ENCODE data around the gene SULT1A2. TPM values are rescaled to one million over a fixed set of nuclear protein-coding genes. Genes with fewer than 3 reads are reported as not detected.
"Not testable (repeated sequence)": the region's sequence is repeated elsewhere in the genome, so short reads cannot be mapped to it uniquely, and the experiment has no call there.

Gene SULT1A2
- total RNA-seq, 1 experiment from 2014 or later: not detected

- Histone ChIP-seq H3K9me3 (ENCODE audit: low read length) (no peaks in the 10 kb centered on the region), H3K27ac (ENCODE audit: low read length) (no peak overlapping the region), H3K4me1 (ENCODE audit: insufficient read depth, low read length) (0 out of 2 replicates have a peak, but pooled peaks cover under 1% of the 10 kb centered on the region), H3K36me3 (ENCODE audit: low read depth, low read length) (no peaks in the 10 kb centered on the region), H3K9ac (ENCODE audit: low read length) (no peak overlapping the region), H3K4me3 (ENCODE audit: low read length) (no peak overlapping the region), H3K9me2 (replicated peaks; ENCODE audit: low read length) (no peaks in the 10 kb centered on the region), H4K20me1 (ENCODE audit: low read length) (no peaks in the 10 kb centered on the region), H3K4me2 (ENCODE audit: low read length) (no peak overlapping the region), H3K79me2 (ENCODE audit: low read length) (0 out of 2 replicates have a peak, but pooled peaks cover under 1% of the 10 kb centered on the region), H3K27me3 (ENCODE audit: low read length) (no peaks in the 10 kb centered on the region), H3F3A (ENCODE audit: low read length, unreplicated experiment) (no peaks in the 10 kb centered on the region), H2AFZ (ENCODE audit: low read length) (peak overlapping the region; percentile 56; the same call in 1 of the 2 replicates)
- peak; percentile 33; the same call in 1 of the 2 replicates for ATAC-seq
- POLR2A ChIA-PET (ENCODE audit: unreplicated experiment): no interaction called here
- CTCF ChIA-PET: interaction anchor here (0.7 kb wide), 1 partner anchor 26 kb away, joined by 5 read pairs; no protein-coding TSS in a partner anchor
- BruUV-seq (replicated peaks): no TSS peak
- TF ChIP-seq CTCF (conservative IDR thresholded peaks at IDR 0.05; ENCODE audit: low read depth, low read length): peak; percentile 74
- no peak for TF ChIP-seq EZH2phosphoT487 (IDR thresholded peaks at IDR 0.05; ENCODE audit: borderline replicate concordance, low read length)
- peak; percentile 58 for DNase-seq
- intact Hi-C loops (cut with micrococcal nuclease): loop anchor here (2.0 kb wide), 1 partner anchor 57 kb away; the partner anchor contains the start of gene CLN3
Measured at GRCh38 chr16:28549301-28549899, 47.5 kb downstream of the SULT1A2 start.

DNA sequence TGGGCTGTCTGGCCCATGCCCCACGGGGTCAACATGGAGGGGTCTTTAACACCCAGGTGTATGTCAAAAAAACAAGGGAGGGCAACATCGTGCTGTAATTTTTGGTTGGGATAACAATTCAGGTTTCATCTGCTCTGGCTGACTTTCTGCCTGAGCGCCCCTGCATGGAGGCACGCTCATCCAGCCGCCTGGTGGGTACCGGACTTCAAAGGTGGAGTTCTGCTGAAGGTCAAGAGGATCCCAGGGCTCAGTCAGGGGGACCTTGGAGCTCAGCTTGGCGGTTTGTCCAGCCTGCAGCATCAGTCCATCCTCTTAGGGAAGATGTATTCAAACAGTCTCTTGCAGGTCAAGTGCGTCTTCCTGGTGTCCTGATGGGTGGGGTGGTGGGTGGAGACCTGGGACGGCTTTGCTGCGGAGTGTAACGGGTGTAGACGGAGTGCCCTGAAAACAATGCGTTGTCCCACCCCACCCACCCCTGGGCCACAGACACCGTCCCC is 48.5 kb downstream of the SULT1A2 start:
- Histone ChIP-seq H3K36me3 (ENCODE audit: low read depth, low read length) (no peaks in the 10 kb centered on the region), H3K79me2 (ENCODE audit: low read length) (no peaks in the 10 kb centered on the region), H3K27me3 (ENCODE audit: low read length) (no peaks in the 10 kb centered on the region), H3K9ac (ENCODE audit: low read length) (no peak overlapping the region), H3K4me1 (ENCODE audit: insufficient read depth, low read length) (no peaks in the 10 kb centered on the region), H3K9me3 (ENCODE audit: low read length) (no peaks in the 10 kb centered on the region), H3K27ac (ENCODE audit: low read length) (no peak overlapping the region), H3K4me3 (ENCODE audit: low read length) (no peak overlapping the region), H3F3A (ENCODE audit: low read length, unreplicated experiment) (no peaks in the 10 kb centered on the region), H4K20me1 (ENCODE audit: low read length) (no peaks in the 10 kb centered on the region), H2AFZ (ENCODE audit: low read length) (no peak overlapping the region), H3K4me2 (ENCODE audit: low read length) (no peak overlapping the region), H3K9me2 (replicated peaks; ENCODE audit: low read length) (no peaks in the 10 kb centered on the region)
- intact Hi-C loops (cut with micrococcal nuclease): loop anchor here (2.0 kb wide), 1 partner anchor 56 kb away; the partner anchor contains the start of gene CLN3
- TF ChIP-seq CTCF (conservative IDR thresholded peaks at IDR 0.05; ENCODE audit: low read depth, low read length) (no peak), EZH2 (IDR thresholded peaks at IDR 0.05; ENCODE audit: low read length, unreplicated experiment) (no peak), EZH2phosphoT487 (IDR thresholded peaks at IDR 0.05; ENCODE audit: borderline replicate concordance, low read length) (no peak)
- DNase-seq: no peak
- no peak for ATAC-seq
- ChIA-PET POLR2A (ENCODE audit: unreplicated experiment) (no interaction called here), CTCF (no interaction called here)
- no TSS peak for BruUV-seq (replicated peaks)

GRCh38 chr16:28546626-28547025 is 50.2 kb downstream of the SULT1A2 start:
- Histone ChIP-seq H2AFZ (ENCODE audit: low read length) (no peak overlapping the region), H3K4me2 (ENCODE audit: low read length) (no peak overlapping the region), H3K27ac (ENCODE audit: low read length) (no peak overlapping the region), H3K9me2 (replicated peaks; ENCODE audit: low read length) (no peaks in the 10 kb centered on the region), H3K9ac (ENCODE audit: low read length) (no peak overlapping the region), H3K9me3 (ENCODE audit: low read length) (no peaks in the 10 kb centered on the region), H3K4me1 (ENCODE audit: insufficient read depth, low read length) (no peaks in the 10 kb centered on the region), H3K27me3 (ENCODE audit: low read length) (no peaks in the 10 kb centered on the region), H3K4me3 (ENCODE audit: low read length) (no peak overlapping the region), H3K79me2 (ENCODE audit: low read length) (no peaks in the 10 kb centered on the region), H3F3A (ENCODE audit: low read length, unreplicated experiment) (no peaks in the 10 kb centered on the region), H4K20me1 (ENCODE audit: low read length) (no peaks in the 10 kb centered on the region), H3K36me3 (ENCODE audit: low read depth, low read length) (no peaks in the 10 kb centered on the region)
- ChIA-PET POLR2A (ENCODE audit: unreplicated experiment) (no interaction called here), CTCF (no interaction called here)
- intact Hi-C loops (cut with micrococcal nuclease): no loop called here
- ATAC-seq: no peak
- no peak for DNase-seq
- TF ChIP-seq EZH2 (IDR thresholded peaks at IDR 0.05; ENCODE audit: low read length, unreplicated experiment) (no peak), CTCF (conservative IDR thresholded peaks at IDR 0.05; ENCODE audit: low read depth, low read length) (no peak), EZH2phosphoT487 (IDR thresholded peaks at IDR 0.05; ENCODE audit: borderline replicate concordance, low read length) (no peak)
- no TSS peak for BruUV-seq (replicated peaks)

GRCh38 chr16:28545964-28546363 is 50.9 kb downstream of the SULT1A2 start:
- H2AFZ ChIP-seq (ENCODE audit: low read length); H3K9ac ChIP-seq (ENCODE audit: low read length); H3K27ac ChIP-seq (ENCODE audit: low read length); H3K36me3 ChIP-seq (ENCODE audit: low read depth, low read length); H3K4me2 ChIP-seq (ENCODE audit: low read length); H3K27me3 ChIP-seq (ENCODE audit: low read length); ATAC-seq; H3K4me3 ChIP-seq (ENCODE audit: low read length); intact Hi-C loops (cut with micrococcal nuclease); H3K9me2 ChIP-seq (replicated peaks; ENCODE audit: low read length); BruUV-seq (replicated peaks); DNase-seq; CTCF ChIA-PET; H4K20me1 ChIP-seq (ENCODE audit: low read length); POLR2A ChIA-PET (ENCODE audit: unreplicated experiment); H3F3A ChIP-seq (ENCODE audit: low read length, unreplicated experiment); H3K4me1 ChIP-seq (ENCODE audit: insufficient read depth, low read length); H3K79me2 ChIP-seq (ENCODE audit: low read length); H3K9me3 ChIP-seq (ENCODE audit: low read length): not testable (repeated sequence)

Data from PC-3 (cell line).